H1 (cell line): ENCODE data around the gene BBX. TPM values are rescaled to one million over a fixed set of nuclear protein-coding genes. Genes with fewer than 3 reads are reported as not detected.

ENCODE experiments used
- CTCF ChIA-PET: fragments of 300-600 bp; sonication (Branson Sonifier 250); formaldehyde crosslinking; loops from one replicate; lab custom pipeline; 2021; ENCODE audit not compliant: partially characterized antibody; lab: Charles Lee
- POLR2A ChIA-PET: fragments of 300-600 bp; sonication (Branson Sonifier 250); formaldehyde crosslinking; loops from one replicate; lab custom pipeline; 2021; ENCODE audit warnings: inconsistent platforms; ENCODE audit not compliant: partially characterized antibody; lab: Charles Lee
- DNase-seq, 2 experiments: peaks; one replicate each; pipeline versions ENCODE4 v3.0.0 to v3.0.0-alpha.2; 2010 to 2022; ENCODE audit warnings: low spot score in 2 of 2, low read depth in 1 of 2, mixed read lengths in 1 of 2
- FAIRE-seq: peaks from 2 replicates; lab custom pipeline; 2011; peaks lifted over from hg19 to GRCh38; lab: Jason Lieb, UNC
- H2AFZ ChIP-seq: 2 replicates; pipeline ENCODE4 v1.8.1; 2012; ENCODE audit warnings: low read length, inconsistent platforms
- H2AK5ac ChIP-seq: 2 replicates; pipeline ENCODE4 v1.6.1; 2013; ENCODE audit warnings: low read depth, low read length
- H2BK120ac ChIP-seq: replicated peaks from 2 replicates; pipeline ENCODE3; 2013; ENCODE audit warnings: low read depth, low read length, inconsistent platforms
- H2BK12ac ChIP-seq: 2 replicates; pipeline ENCODE4 v1.6.1; 2013; ENCODE audit warnings: low read depth, low read length
- H2BK15ac ChIP-seq: 2 replicates; pipeline ENCODE4 v1.6.1; 2013; ENCODE audit warnings: low read length
- H2BK20ac ChIP-seq: 2 replicates; pipeline ENCODE4 v1.6.1; 2013; ENCODE audit warnings: low read length
- H2BK5ac ChIP-seq: 2 replicates; pipeline ENCODE4 v1.6.1; 2013; ENCODE audit warnings: low read depth, low read length
- H3K14ac ChIP-seq: 2 replicates; pipeline ENCODE4 v1.6.1; 2013; ENCODE audit warnings: inconsistent platforms; ENCODE audit not compliant: insufficient read length
- H3K18ac ChIP-seq: 2 replicates; pipeline ENCODE4 v1.6.1; 2013; ENCODE audit warnings: low read length; ENCODE audit errors: extremely low read depth
- H3K23ac ChIP-seq: 2 replicates; pipeline ENCODE4 v1.6.1; 2013; ENCODE audit warnings: inconsistent platforms; ENCODE audit not compliant: insufficient read length
- H3K23me2 ChIP-seq: 2 replicates; pipeline ENCODE4 v1.6.1; 2013; ENCODE audit warnings: low read depth, low read length
- H3K27ac ChIP-seq: 2 replicates; pipeline ENCODE4 v1.6.1; 2011; ENCODE audit warnings: low read depth, low read length, inconsistent platforms
- H3K27me3 ChIP-seq, 4 experiments: replicated peaks in 1 of 4; 1 replicate in 1 of 4; 2 replicates in 3 of 4; pipeline versions ENCODE4 v1.6.1 to v1.8.1; 2011 to 2013; ENCODE audit warnings: low read length in 3 of 4, mild to moderate bottlenecking in 3 of 4, inconsistent platforms in 2 of 4, mixed read lengths in 2 of 4, moderate library complexity in 1 of 4; ENCODE audit not compliant: control insufficient read depth in 3 of 4, insufficient read depth in 3 of 4; ENCODE audit errors: extremely low read depth in 1 of 4
- H3K36me3 ChIP-seq, 4 experiments: 2 replicates each; pipeline versions ENCODE4 v1.6.1 to v1.8.1; 2011 to 2013; ENCODE audit warnings: mild to moderate bottlenecking in 4 of 4, low read length in 3 of 4, moderate library complexity in 2 of 4, control low read depth in 1 of 4, inconsistent platforms in 1 of 4; ENCODE audit not compliant: insufficient read depth in 4 of 4, control insufficient read depth in 2 of 4
- H3K4ac ChIP-seq: replicated peaks from 2 replicates; pipeline ENCODE3; 2013; ENCODE audit warnings: low read length, low read depth, mixed read lengths, inconsistent platforms; ENCODE audit not compliant: insufficient read length
- H3K4me1 ChIP-seq, 4 experiments: replicated peaks in 1 of 4; 1 replicate in 1 of 4; 2 replicates in 3 of 4; pipeline versions ENCODE4 v1.6.1 to v1.8.1; 2011 to 2013; ENCODE audit warnings: low read length in 3 of 4, inconsistent platforms in 2 of 4, mixed read lengths in 1 of 4; ENCODE audit not compliant: insufficient read depth in 4 of 4, control insufficient read depth in 3 of 4
- H3K4me2 ChIP-seq, 2 experiments: 2 replicates each; pipeline versions ENCODE4 v1.6.1 to v1.8.1; 2011 to 2013; ENCODE audit warnings: low read depth in 2 of 2, low read length in 2 of 2, control low read depth in 1 of 2, inconsistent platforms in 1 of 2, mild to moderate bottlenecking in 1 of 2; ENCODE audit not compliant: insufficient read depth in 1 of 2
- H3K4me3 ChIP-seq, 4 experiments: fragments of 200-600, 300-600 bp in 1 of 4; sonication (generic), shearing (Covaris generic), sonication (Bioruptor Twin) in 1 of 4; 2 replicates each; pipeline versions ENCODE4 v1.5.1 to v1.8.1; 2011 to 2016; ENCODE audit warnings: low read length in 4 of 4, low read depth in 3 of 4, control low read depth in 2 of 4, inconsistent platforms in 2 of 4, mild to moderate bottlenecking in 2 of 4, mixed read lengths in 1 of 4, moderate library complexity in 1 of 4; ENCODE audit not compliant: insufficient read depth in 2 of 4; ENCODE audit errors: extremely low read depth in 1 of 4
- H3K56ac ChIP-seq: replicated peaks from 2 replicates; pipeline ENCODE3; 2013; ENCODE audit warnings: low read depth, mild to moderate bottlenecking, mixed read lengths, low read length, inconsistent platforms; ENCODE audit not compliant: insufficient read length
- H3K79me1 ChIP-seq: 2 replicates; pipeline ENCODE4 v1.6.1; 2013; ENCODE audit warnings: low read depth, low read length, control low read depth
- H3K79me2 ChIP-seq, 2 experiments: 2 replicates each; pipeline versions ENCODE4 v1.6.1 to v1.8.1; 2012 to 2013; ENCODE audit warnings: low read length in 2 of 2, mild to moderate bottlenecking in 2 of 2, inconsistent platforms in 1 of 2; ENCODE audit not compliant: insufficient read depth in 2 of 2, control insufficient read depth in 1 of 2
- H3K9ac ChIP-seq, 4 experiments: replicated peaks in 1 of 4; 1 replicate in 1 of 4; 2 replicates in 3 of 4; pipeline versions ENCODE4 v1.6.1 to v1.8.1; 2011 to 2013; ENCODE audit warnings: low read depth in 3 of 4, low read length in 3 of 4, control low read depth in 2 of 4, mild to moderate bottlenecking in 2 of 4, moderate library complexity in 2 of 4, inconsistent platforms in 1 of 4; ENCODE audit errors: extremely low read depth in 1 of 4
- H3K9me3 ChIP-seq, 2 experiments: 2 replicates each; pipeline versions ENCODE4 v1.6.1 to v1.8.1; 2012 to 2013; ENCODE audit warnings: mild to moderate bottlenecking in 2 of 2, moderate library complexity in 2 of 2, control low read depth in 1 of 2, inconsistent platforms in 1 of 2, low read depth in 1 of 2, low read length in 1 of 2, mixed read lengths in 1 of 2; ENCODE audit not compliant: insufficient read depth in 2 of 2
- H4K20me1 ChIP-seq, 2 experiments: replicated peaks in 1 of 2; 2 replicates each; pipeline versions ENCODE3 to v1.8.1; 2011 to 2013; ENCODE audit warnings: inconsistent platforms in 2 of 2, low read length in 2 of 2, mild to moderate bottlenecking in 1 of 2; ENCODE audit not compliant: insufficient read depth in 2 of 2, control insufficient read depth in 1 of 2
- H4K5ac ChIP-seq: 2 replicates; pipeline ENCODE4 v1.6.1; 2013; ENCODE audit warnings: low read length, low read depth, mixed read lengths, inconsistent platforms; ENCODE audit not compliant: insufficient read length
- H4K8ac ChIP-seq: 2 replicates; pipeline ENCODE4 v1.8.0; 2013; ENCODE audit warnings: mild to moderate bottlenecking, moderate library complexity, low read length, inconsistent platforms; ENCODE audit not compliant: insufficient read depth; ENCODE audit errors: extremely low read depth
- H4K91ac ChIP-seq: replicated peaks from 2 replicates; pipeline ENCODE3; 2013; ENCODE audit warnings: low read length, mixed read lengths, inconsistent platforms; ENCODE audit not compliant: insufficient read length
- EZH2 ChIP-seq: fragments of 200-600 bp; sonication (generic); IDR thresholded peaks from 2 replicates; pipeline ENCODE4 v1.7.1; 2012; ENCODE audit warnings: low read depth, mild to moderate bottlenecking, moderate library complexity, low read length, inconsistent platforms; ENCODE audit not compliant: severe bottlenecking
- POU5F1 ChIP-seq: IDR thresholded peaks from 2 replicates; pipeline ENCODE4 v1.6.1; 2011; ENCODE audit warnings: low read depth, mild to moderate bottlenecking, low read length, moderate library complexity
- WGBS, 2 experiments: shearing (Covaris generic) in 1 of 2; methylation state at CpG; one replicate each; pipeline versions ENCODE4 v1.1.6 to v1.1.7; 2013 to 2015; ENCODE audit warnings: low lambda C conversion rate in 2 of 2, mixed read lengths in 2 of 2, inconsistent platforms in 1 of 2, low coverage in 1 of 2, missing lambda C conversion rate in 1 of 2; ENCODE audit not compliant: insufficient replicate concordance in 2 of 2, insufficient coverage in 1 of 2, insufficient read length in 1 of 2; ENCODE audit errors: extremely low coverage in 1 of 2, missing lambda C conversion rate in 1 of 2; 5-methylcytosine and 5-hydroxymethylcytosine counted together
- polyA plus RNA-seq, 7 experiments: library from polyadenylated mRNA; depleted of rRNA in 3 of 7; stranded (reverse) in 5 of 7; unstranded in 2 of 7; fragments of >200 nt in 5 of 7; fragments of 200-250 nt in 2 of 7; gene quantifications; 1 replicate in 5 of 7; 2 replicates in 1 of 7; 4 replicates in 1 of 7; pipeline versions ENCODE4 v1.2.1 to v1.2.3, GENCODE V29; 2011 to 2013; ENCODE audit warnings: missing spikeins in 2 of 7, mixed read lengths in 2 of 7
- total RNA-seq: library from RNA; stranded (reverse); fragmentation: NEBNext Ultra II Directional; extraction: Animal tissue kit (Norgen Biotek cat#: 25700); gene quantifications from 2 replicates; pipeline ENCODE4 v1.2.1, GENCODE V29; 2021

Gene BBX
- total and polyA plus RNA-seq, 2 of the 8 experiments (the other 6 are each of a cell fraction or from before 2014, with no cell fraction given), result 11.0 to 42.5 TPM

DNA sequence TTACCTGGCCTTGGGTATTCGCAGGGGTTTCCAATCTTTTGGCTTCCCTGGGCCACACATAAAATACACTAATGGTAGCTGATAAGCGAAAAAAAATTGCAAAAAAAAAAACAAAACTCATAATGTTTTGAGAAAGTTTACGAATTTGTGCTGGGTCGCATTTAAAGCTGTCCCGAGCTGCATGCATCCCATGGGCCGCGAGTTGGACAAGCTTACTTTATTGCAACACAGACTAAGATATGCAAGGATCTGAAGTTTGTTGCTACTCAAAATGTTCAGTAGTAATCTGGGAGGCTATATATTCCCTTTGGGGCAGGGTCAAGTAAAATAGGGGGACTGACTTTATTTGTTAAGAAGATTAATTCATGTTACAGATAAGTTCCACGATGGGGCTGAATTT, 320.2 kb downstream of the BBX start:
- Histone ChIP-seq H2BK5ac (no peak overlapping the region), H3K9me3 (no peaks in the 10 kb centered on the region), H2BK120ac (no peak overlapping the region), H4K8ac (no peak overlapping the region), H2AK5ac (no peak overlapping the region), H3K4ac (no peak overlapping the region), H3K18ac (no peak overlapping the region), H3K4me1 (peaks cover 0 to 6% (median 2%) of the 10 kb centered on the region in 4 experiments; a peak in 3 of 7 replicates), H3K27me3 (no peaks in the 10 kb centered on the region), H2BK12ac (no peak overlapping the region), H3K56ac (no peak overlapping the region), H4K5ac (no peak overlapping the region), H3K4me3 (no peak overlapping the region), H3K23me2 (no peaks in the 10 kb centered on the region), H3K9ac (no peak overlapping the region), H2BK20ac (no peak overlapping the region), H3K36me3 (no peaks in the 10 kb centered on the region), H2BK15ac (no peak overlapping the region), H2AFZ (no peak overlapping the region), H3K79me2 (no peaks in the 10 kb centered on the region), H4K20me1 (no peaks in the 10 kb centered on the region), H3K14ac (no peak overlapping the region), H3K79me1 (no peaks in the 10 kb centered on the region), H4K91ac (no peak overlapping the region), H3K27ac (no peak overlapping the region), H3K4me2 (no peak overlapping the region), H3K23ac (no peak overlapping the region)
- POLR2A ChIA-PET, result no interaction called here
- CTCF ChIA-PET, result interaction anchor here (0.7 to 1.4 kb wide), 3 partner anchors 12 to 1416 kb away, joined by 3 read pairs; no protein-coding TSS in a partner anchor
- no peak for FAIRE-seq
- 88% methylated on average over 8 of the region's 8 CpGs; no CpG with 5 or more reads in 1 of the 2 experiments for WGBS, 2 experiments
- no peak for DNase-seq
- TF ChIP-seq POU5F1 (no peak), EZH2 (no peak)
